Hepatocyte (in vitro differentiated cells): Measurements from ENCODE around the gene TRIM52.

Source experiments
- CTCF ChIP-seq: fragments of 200-600 bp; sonication (generic); IDR thresholded peaks from 2 replicates; pipeline ENCODE4 v1.5.1; 2016; ENCODE audit warnings: antibody characterized with exemption, mild to moderate bottlenecking; ENCODE audit not compliant: poor library complexity
- EZH2 ChIP-seq: fragments of 200-600 bp; sonication (generic); IDR thresholded peaks from 2 replicates; pipeline ENCODE4 v1.6.1; 2016; ENCODE audit warnings: antibody characterized with exemption, mild to moderate bottlenecking, borderline replicate concordance
- EZH2phosphoT487 ChIP-seq: fragments of 200-600 bp; sonication (generic); IDR thresholded peaks from one replicate; pipeline ENCODE4 v1.6.1; 2018; ENCODE audit warnings: antibody characterized with exemption, mild to moderate bottlenecking, low read depth, moderate library complexity; ENCODE audit not compliant: unreplicated experiment, severe bottlenecking

DNA sequence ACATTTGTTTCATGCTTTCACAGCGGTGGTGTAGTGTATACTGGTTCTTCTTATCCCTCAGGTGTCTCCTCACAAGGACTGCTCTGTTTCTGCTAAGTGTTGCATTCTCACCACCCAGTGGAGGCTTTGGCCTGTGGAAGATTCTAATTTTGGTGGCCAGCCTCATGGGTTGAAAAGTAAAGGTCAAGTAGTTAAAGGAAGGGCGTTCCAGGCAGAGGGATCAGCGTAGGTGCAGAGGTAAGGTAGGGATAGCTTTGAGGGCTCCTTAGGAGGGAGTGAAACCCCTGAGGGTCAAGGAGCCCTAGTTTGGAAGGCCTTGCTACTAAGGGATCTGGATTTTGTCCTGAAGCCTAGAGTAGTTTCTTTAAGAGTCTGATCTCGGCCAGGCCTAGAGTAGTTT, 12.7 kb downstream of the TRIM52 start:
- TF ChIP-seq CTCF (no peak), EZH2 (no peak), EZH2phosphoT487 (no peak)
